Measurements from ENCODE around the gene AKAP6.
"Not testable (repeated sequence)": the region's sequence is repeated elsewhere in the genome, so short reads cannot be mapped to it uniquely, and the experiment has no call there.

The AKAP6 gene

GRCh38 chr14:32793033-32793432 lies 463.9 kb downstream of the AKAP6 start:
- not testable (repeated sequence) for H3K4me1 Mint-ChIP-seq (ENCODE audit: low read depth); H3K27me3 Mint-ChIP-seq (ENCODE audit: low read depth); H3K4me3 Mint-ChIP-seq; H3K27ac Mint-ChIP-seq; H3K36me3 Mint-ChIP-seq (ENCODE audit: low read depth)
- peaks cover 49% of the 10 kb centered on the region for H3K9me3 Mint-ChIP-seq

DNA sequence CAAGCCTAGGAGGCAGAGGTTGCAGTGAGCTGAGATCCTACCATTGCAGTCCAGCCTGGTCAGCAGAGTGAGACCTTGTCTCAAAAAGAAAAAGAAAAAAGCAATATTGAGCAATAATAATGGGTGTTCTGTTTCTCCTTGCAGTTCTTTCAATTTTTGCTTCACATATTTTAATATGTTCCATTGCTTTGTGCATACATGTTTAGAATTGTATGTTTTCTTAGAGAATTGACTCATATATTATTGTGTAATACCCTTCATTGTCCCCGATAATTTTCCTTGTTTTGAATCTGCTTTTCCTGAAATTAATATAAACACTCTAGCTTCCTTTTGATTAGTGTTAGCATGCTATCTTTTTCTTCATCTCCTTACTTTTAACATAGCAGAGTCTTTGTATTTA lies 471.2 kb downstream of the AKAP6 start:
- H3K36me3 Mint-ChIP-seq (ENCODE audit: low read depth): no peaks in the 10 kb centered on the region
- peaks cover 49% of the 10 kb centered on the region for H3K9me3 Mint-ChIP-seq
- no peaks in the 10 kb centered on the region for H3K27me3 Mint-ChIP-seq (ENCODE audit: low read depth)
- no peaks in the 10 kb centered on the region for H3K4me1 Mint-ChIP-seq (ENCODE audit: low read depth)
- no peak overlapping the region for H3K4me3 Mint-ChIP-seq
- H3K27ac Mint-ChIP-seq: no peak overlapping the region

DNA sequence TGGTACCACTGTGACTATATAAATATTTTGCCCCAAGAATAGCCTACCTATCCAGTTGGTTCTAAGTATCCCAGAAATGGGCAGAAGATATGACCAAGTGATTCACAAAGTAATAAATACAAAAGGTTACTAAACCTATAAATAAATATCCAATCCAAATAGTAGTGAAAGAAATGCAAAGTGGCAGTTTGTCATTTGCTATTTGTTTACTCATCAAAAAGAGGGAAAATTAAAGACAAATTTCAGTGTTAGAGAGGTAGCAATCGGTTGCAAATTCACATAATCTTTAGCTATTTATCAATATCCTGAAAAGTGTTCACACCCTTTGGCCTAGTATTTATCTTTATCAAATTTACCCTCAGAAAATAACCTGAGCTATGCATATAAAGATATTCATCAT lies 473.2 kb downstream of the AKAP6 start:
- H3K4me3 Mint-ChIP-seq: no peak overlapping the region
- no peak overlapping the region for H3K27ac Mint-ChIP-seq
- H3K4me1 Mint-ChIP-seq (ENCODE audit: low read depth): no peaks in the 10 kb centered on the region
- no peaks in the 10 kb centered on the region for H3K27me3 Mint-ChIP-seq (ENCODE audit: low read depth)
- peaks cover 48% of the 10 kb centered on the region for H3K9me3 Mint-ChIP-seq
- no peaks in the 10 kb centered on the region for H3K36me3 Mint-ChIP-seq (ENCODE audit: low read depth)

GRCh38 chr14:32805979-32806378 lies 476.9 kb downstream of the AKAP6 start:
- no peak overlapping the region for H3K4me3 Mint-ChIP-seq
- H3K36me3 Mint-ChIP-seq (ENCODE audit: low read depth): no peaks in the 10 kb centered on the region
- H3K9me3 Mint-ChIP-seq: peaks cover 32% of the 10 kb centered on the region
- no peaks in the 10 kb centered on the region for H3K27me3 Mint-ChIP-seq (ENCODE audit: low read depth)
- no peaks in the 10 kb centered on the region for H3K4me1 Mint-ChIP-seq (ENCODE audit: low read depth)
- H3K27ac Mint-ChIP-seq: no peak overlapping the region

- H3K4me3 Mint-ChIP-seq: no peak overlapping the region
- H3K27ac Mint-ChIP-seq: no peak overlapping the region
- H3K27me3 Mint-ChIP-seq (ENCODE audit: low read depth): no peaks in the 10 kb centered on the region
Observed at GRCh38 chr14:32808644-32809043, 479.5 kb downstream of the AKAP6 start.

DNA sequence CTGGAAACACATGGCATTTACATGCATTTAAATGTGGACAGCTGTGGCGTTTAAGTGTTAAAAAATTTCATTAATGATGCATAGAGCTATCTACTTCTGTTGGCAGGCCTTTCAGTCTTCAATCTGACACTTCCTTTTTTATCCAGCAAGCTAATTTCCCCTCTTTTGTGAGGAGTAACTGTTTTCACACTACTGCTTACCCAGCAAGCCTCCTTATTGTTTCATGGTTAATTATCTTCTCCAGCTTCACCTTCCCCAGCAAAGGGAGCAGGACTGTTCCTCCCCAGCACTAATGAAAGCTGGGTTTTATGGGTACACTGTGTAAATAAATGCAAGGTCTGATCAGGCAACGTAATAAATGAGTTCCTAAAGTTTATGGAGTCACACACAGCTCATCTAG lies 480.2 kb downstream of the AKAP6 start:
- H3K27ac Mint-ChIP-seq: no peak overlapping the region
- H3K27me3 Mint-ChIP-seq (ENCODE audit: low read depth): no peaks in the 10 kb centered on the region
- H3K4me3 Mint-ChIP-seq: no peak overlapping the region
- H3K4me1 Mint-ChIP-seq (ENCODE audit: low read depth): no peaks in the 10 kb centered on the region
- no peaks in the 10 kb centered on the region for H3K36me3 Mint-ChIP-seq (ENCODE audit: low read depth)
- peaks cover 9% of the 10 kb centered on the region for H3K9me3 Mint-ChIP-seq

More at GRCh38 chr14:32808644-32809043, 479.5 kb downstream of the AKAP6 start:
- peaks cover 15% of the 10 kb centered on the region for H3K9me3 Mint-ChIP-seq
- no peaks in the 10 kb centered on the region for H3K36me3 Mint-ChIP-seq (ENCODE audit: low read depth)
- H3K4me1 Mint-ChIP-seq (ENCODE audit: low read depth): no peaks in the 10 kb centered on the region

DNA sequence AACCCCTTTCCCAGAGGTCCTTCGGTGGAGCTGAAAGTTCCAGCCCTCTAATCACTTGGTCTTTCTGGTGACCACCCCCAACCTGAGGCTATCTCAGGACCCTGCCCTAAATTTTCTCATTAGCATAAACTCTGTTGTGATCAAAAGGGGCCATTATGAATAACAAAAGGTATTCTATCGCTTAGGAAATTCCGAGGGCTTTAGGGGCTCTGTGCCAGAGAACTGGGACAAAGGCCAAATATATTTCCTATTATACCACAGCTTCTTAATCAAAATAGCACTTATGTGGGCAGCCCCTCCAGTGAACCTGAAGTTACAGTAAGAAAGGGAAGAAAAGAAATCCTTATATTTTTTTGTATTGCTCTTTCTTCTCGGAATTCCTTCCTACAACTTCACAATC lies 484.3 kb downstream of the AKAP6 start:
- Mint-ChIP-seq H3K9me3 (no peaks in the 10 kb centered on the region), H3K27ac (no peak overlapping the region)

DNA sequence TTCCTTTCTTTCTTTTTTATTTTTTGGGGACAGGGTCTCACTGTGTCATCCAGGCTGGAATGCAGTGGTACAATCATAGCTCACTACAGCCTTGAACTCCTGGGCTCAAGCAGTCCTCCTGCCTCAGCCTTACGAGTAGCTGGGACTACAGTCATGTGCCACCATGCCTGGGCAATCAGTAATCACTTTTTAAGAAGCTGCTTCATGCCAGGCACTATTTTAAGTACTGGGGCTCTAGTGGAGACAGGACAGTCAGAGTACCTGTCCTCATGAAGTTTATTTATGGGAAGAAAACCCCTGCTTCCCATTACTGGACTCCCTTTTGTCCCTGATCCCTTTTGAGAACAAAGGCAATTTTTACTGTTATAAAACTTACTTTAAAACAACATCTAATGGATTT lies 485.6 kb downstream of the AKAP6 start:
- Mint-ChIP-seq H3K9me3 (no peaks in the 10 kb centered on the region), H3K36me3 (ENCODE audit: low read depth) (no peaks in the 10 kb centered on the region), H3K4me3 (no peak overlapping the region), H3K27me3 (ENCODE audit: low read depth) (no peaks in the 10 kb centered on the region), H3K27ac (no peak overlapping the region), H3K4me1 (ENCODE audit: low read depth) (no peaks in the 10 kb centered on the region)

More for the DNA sequence above, 484.3 kb downstream of the AKAP6 start:
- Mint-ChIP-seq H3K27me3 (ENCODE audit: low read depth) (no peaks in the 10 kb centered on the region), H3K36me3 (ENCODE audit: low read depth) (no peaks in the 10 kb centered on the region), H3K4me1 (ENCODE audit: low read depth) (no peaks in the 10 kb centered on the region), H3K4me3 (no peak overlapping the region)

- Mint-ChIP-seq H3K27ac (no peak overlapping the region), H3K36me3 (ENCODE audit: low read depth) (no peaks in the 10 kb centered on the region), H3K27me3 (ENCODE audit: low read depth) (no peaks in the 10 kb centered on the region), H3K4me1 (ENCODE audit: low read depth) (no peaks in the 10 kb centered on the region), H3K4me3 (no peak overlapping the region), H3K9me3 (no peaks in the 10 kb centered on the region)
Observed at GRCh38 chr14:32816588-32816987, 487.5 kb downstream of the AKAP6 start.

DNA sequence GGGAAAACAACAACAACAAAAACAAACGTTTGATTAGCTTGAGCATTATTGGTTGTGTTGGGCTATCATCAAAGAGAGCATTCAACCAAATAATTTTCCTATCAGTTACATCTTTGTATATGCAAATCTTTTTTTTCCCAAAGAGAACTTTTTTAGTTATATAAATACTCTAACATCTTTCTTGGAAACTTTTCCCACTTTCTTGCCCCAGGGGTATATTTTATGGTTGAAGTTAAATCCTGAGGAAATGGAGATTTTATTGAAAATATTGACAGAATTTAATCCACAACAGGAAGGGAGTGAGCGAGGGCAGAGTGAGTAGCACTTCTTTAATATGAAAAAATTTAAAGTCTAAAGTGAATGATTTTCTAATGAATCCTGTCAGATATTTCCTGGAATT lies 488.7 kb downstream of the AKAP6 start:
- Mint-ChIP-seq H3K27ac (no peak overlapping the region), H3K4me3 (no peak overlapping the region), H3K27me3 (ENCODE audit: low read depth) (no peaks in the 10 kb centered on the region), H3K36me3 (ENCODE audit: low read depth) (no peaks in the 10 kb centered on the region), H3K9me3 (peaks cover 6% of the 10 kb centered on the region), H3K4me1 (ENCODE audit: low read depth) (no peaks in the 10 kb centered on the region)

DNA sequence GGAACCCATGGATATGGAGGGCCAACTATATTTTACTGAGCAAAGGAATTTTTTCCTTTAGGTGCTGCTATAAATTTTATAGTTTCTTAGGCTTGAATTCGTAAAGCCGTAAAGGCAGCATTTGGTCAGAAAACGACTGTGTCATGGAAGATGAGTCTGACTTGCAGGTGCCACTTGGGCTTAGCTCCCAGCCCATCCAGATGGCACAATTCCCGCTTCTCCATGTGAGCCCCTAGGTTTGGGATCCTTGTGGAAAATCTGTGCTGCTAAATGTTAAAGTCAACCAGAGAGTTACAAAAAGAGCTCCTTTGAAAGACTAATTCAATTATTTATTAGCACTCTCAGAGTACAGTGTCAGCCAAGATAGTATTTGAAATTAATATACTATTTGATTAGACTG lies 489.5 kb downstream of the AKAP6 start:
- no peaks in the 10 kb centered on the region for H3K36me3 Mint-ChIP-seq (ENCODE audit: low read depth)
- H3K4me1 Mint-ChIP-seq (ENCODE audit: low read depth): no peaks in the 10 kb centered on the region
- H3K9me3 Mint-ChIP-seq: peaks cover 10% of the 10 kb centered on the region
- no peaks in the 10 kb centered on the region for H3K27me3 Mint-ChIP-seq (ENCODE audit: low read depth)
- H3K27ac Mint-ChIP-seq: no peak overlapping the region
- H3K4me3 Mint-ChIP-seq: no peak overlapping the region

GRCh38 chr14:32820181-32820580 lies 491.1 kb downstream of the AKAP6 start:
- no peaks in the 10 kb centered on the region for H3K36me3 Mint-ChIP-seq (ENCODE audit: low read depth)
- no peaks in the 10 kb centered on the region for H3K27me3 Mint-ChIP-seq (ENCODE audit: low read depth)
- H3K4me1 Mint-ChIP-seq (ENCODE audit: low read depth): no peaks in the 10 kb centered on the region
- no peak overlapping the region for H3K4me3 Mint-ChIP-seq
- peaks cover 10% of the 10 kb centered on the region for H3K9me3 Mint-ChIP-seq
- no peak overlapping the region for H3K27ac Mint-ChIP-seq

DNA sequence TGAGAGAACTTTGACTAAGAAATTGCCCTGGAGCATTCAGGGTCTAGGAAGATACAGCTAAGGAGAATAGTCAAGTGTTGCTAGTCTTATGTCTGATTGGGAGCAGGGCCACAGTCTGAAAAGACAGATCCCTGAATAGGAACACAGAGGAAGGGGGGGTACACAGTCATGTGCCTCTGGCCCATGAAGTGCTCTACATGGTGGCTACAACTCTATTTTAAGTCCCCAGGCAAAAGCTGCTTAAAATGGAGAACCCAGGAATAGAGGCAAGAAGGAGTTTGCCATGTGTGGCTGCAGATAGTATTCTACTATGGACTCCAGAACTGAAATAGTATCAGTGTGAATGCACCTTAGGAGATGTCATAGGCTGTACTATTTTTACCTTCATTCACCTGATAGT lies 491.6 kb downstream of the AKAP6 start:
- H3K36me3 Mint-ChIP-seq (ENCODE audit: low read depth): no peaks in the 10 kb centered on the region
- no peak overlapping the region for H3K27ac Mint-ChIP-seq
- no peak overlapping the region for H3K4me3 Mint-ChIP-seq
- peaks cover 10% of the 10 kb centered on the region for H3K9me3 Mint-ChIP-seq
- H3K4me1 Mint-ChIP-seq (ENCODE audit: low read depth): no peaks in the 10 kb centered on the region
- no peaks in the 10 kb centered on the region for H3K27me3 Mint-ChIP-seq (ENCODE audit: low read depth)

DNA sequence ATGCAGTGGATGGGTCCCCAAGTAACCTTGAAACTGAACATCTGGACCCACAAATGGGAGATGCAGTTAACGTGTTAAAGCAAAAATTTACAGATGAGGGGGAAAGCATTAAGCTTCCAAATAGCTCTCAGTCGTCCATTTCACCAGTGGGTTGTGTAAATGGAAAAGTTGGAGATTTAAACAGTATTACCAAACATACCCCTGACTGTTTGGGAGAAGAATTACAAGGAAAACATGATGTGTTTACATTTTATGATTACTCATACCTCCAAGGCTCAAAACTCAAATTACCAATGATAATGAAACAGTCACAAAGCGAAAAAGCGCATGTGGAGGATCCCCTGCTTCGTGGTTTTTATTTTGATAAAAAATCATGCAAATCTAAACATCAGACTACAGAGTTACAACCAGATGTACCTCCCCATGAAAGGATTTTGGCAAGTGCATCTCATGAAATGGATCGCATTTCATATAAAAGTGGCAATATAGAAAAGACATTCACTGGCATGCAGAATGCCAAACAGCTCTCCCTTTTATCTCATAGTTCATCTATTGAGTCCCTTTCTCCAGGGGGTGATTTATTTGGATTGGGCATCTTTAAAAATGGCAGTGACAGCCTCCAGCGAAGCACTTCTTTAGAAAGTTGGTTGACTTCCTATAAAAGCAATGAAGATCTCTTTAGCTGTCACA lies 493.0 kb downstream of the AKAP6 start:
- Mint-ChIP-seq H3K27ac (no peak overlapping the region), H3K4me3 (no peak overlapping the region), H3K9me3 (peaks cover 10% of the 10 kb centered on the region), H3K4me1 (ENCODE audit: low read depth) (no peaks in the 10 kb centered on the region), H3K27me3 (ENCODE audit: low read depth) (no peaks in the 10 kb centered on the region), H3K36me3 (ENCODE audit: low read depth) (no peaks in the 10 kb centered on the region)

DNA sequence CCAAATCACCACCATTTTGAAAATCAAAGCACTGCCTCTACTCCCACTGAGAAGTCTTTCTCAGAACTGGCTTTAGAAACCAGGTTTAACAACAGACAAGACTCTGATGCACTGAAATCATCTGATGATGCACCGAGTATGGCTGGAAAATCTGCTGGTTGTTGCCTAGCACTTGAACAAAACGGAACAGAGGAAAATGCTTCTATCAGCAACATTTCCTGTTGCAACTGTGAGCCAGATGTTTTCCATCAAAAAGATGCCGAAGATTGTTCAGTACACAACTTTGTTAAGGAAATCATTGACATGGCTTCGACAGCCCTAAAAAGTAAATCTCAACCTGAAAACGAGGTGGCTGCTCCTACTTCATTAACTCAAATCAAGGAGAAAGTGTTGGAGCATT lies 494.6 kb downstream of the AKAP6 start:
- Mint-ChIP-seq H3K27ac (no peak overlapping the region), H3K4me1 (ENCODE audit: low read depth) (no peaks in the 10 kb centered on the region), H3K36me3 (ENCODE audit: low read depth) (no peaks in the 10 kb centered on the region), H3K4me3 (no peak overlapping the region), H3K9me3 (peaks cover 10% of the 10 kb centered on the region), H3K27me3 (ENCODE audit: low read depth) (no peaks in the 10 kb centered on the region)

- H3K4me1 Mint-ChIP-seq (ENCODE audit: low read depth): no peaks in the 10 kb centered on the region
- H3K27ac Mint-ChIP-seq: no peak overlapping the region
- H3K36me3 Mint-ChIP-seq (ENCODE audit: low read depth): no peaks in the 10 kb centered on the region
- H3K9me3 Mint-ChIP-seq: peaks cover 10% of the 10 kb centered on the region
- no peaks in the 10 kb centered on the region for H3K27me3 Mint-ChIP-seq (ENCODE audit: low read depth)
- H3K4me3 Mint-ChIP-seq: no peak overlapping the region
Observed at GRCh38 chr14:32824195-32824594, 495.1 kb downstream of the AKAP6 start.
